SHP77 (cell line): ENCODE measurements around the gene LIFR.

Experiments used
- DNase-seq, 2 experiments: peaks; one replicate each; lab custom pipeline; 2025; lab: John Stamatoyannopoulos, UW

Gene LIFR

DNA sequence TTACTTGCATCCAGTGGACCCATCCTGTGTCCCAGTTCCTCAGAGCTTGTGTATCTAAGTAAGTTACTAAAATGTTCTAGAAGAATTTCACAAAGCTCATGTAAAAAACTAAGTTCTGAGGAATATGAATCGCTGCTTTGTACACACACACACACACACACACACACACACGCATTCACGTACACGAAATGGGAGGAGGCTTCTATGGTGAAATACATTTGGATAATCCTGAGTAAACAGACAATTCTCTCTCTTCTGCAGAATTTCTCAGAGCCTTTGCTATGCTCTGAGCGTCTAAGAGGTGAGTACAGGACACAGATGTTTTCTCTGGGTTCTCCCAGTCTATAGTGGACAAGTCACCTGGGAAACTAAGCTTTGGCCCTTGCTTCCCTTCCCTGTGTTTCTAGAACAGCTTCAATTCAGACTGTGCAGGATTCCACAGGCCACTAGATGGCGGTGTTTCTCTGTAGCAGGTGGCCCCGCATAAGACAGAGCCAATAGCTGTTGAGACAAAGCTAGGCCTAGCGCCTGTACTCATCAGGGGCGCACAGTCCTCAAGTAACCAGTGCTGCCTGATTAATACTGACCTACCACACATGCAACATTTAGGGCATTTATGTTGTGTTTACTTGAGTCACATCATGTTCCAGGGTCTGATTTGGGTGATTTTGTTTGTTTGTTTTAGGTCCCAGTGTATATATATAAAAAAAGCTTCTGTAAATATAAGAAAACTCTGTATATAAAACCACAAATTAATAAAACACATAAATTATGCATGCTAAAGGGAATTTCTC is 114.8 kb downstream of the LIFR start:
- DNase-seq: peak; percentile 97 to 98

DNA sequence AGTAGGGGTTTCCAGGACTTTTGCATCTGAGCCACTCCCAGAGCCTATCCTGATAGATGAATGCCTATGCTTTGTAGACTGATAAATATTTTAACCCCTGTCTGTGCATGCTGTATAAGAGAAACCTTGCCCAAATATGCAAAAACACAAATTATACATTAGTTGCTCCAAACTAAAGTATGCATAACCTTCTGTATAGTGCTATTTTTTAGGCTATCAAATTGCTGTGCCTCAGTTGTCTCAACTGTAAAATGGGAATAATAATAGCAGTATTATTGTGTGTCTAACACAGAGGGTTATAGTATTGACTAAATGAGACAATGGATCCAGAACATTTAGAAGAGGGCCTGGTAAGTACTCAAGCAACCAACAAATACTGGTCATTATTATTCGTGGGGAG is 117.7 kb downstream of the LIFR start:
- DNase-seq: no peak

DNA sequence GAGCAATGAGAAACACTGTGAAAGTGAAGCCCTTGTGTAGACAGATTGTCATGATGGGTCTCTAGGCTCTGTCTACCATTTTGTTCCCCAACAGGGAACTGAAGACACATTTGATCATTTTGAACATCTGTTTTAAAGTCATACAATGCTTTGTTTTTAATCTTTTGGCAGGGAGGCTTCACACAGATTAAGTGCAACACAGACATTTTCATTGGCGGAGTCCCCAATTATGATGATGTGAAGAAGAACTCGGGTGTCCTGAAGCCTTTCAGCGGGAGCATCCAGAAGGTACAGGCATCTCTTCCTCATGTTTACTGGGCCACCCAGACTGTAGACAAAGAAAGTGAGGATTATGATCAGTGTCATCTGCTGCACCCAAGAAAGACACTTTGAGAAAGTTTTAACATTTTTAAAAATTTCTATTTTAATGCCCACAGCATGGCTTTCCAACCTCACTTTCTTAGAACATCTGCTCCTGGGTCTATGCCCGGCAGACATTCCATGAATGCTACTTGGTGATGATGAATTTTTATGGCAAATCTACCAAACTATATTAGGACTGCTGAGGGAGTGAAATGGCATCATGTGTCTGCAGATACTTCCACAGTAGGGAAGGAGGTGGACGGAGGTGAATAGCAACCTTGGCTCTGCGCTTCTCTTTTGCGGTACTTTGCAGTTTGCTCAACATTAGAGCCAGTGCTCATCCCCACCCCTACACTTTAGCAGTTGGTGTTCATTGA is 121.3 kb downstream of the LIFR start:
- DNase-seq: no peak

DNA sequence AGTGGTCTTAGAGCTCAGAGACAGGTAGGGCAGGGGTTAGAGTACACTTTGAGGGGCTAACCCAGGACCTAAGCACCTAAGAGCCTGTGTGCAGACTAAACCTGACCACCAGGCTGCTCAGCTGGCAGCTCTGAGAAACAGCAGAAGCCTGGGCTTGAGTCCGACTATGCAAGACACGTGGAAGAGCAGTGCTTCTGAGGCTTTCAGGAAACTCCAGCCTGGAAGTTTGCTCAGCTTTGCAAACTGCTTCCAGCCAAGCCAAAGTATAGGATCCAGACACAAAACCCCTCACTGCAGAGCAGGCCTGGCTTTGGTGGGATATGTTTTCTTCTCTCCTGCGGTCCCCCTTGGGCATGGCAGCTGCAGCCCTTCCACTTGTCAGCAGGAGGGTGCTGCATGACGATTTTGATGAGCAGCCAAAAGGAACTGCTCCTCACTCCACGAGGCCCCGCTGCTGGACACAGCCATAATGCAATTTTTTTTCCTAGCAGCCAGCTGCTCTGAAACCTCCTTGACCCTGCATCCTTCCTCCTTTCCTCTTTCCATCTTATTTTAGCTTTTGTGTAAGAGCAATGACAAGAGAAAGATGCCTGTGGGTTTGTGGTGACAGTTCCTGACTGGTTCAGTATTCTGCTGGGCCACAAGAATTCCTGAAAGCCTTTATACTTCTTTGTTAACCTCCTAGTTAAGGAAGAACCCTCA is 123.1 kb downstream of the LIFR start:
- DNase-seq: peak in 1 of 2 experiments; percentile 25

DNA sequence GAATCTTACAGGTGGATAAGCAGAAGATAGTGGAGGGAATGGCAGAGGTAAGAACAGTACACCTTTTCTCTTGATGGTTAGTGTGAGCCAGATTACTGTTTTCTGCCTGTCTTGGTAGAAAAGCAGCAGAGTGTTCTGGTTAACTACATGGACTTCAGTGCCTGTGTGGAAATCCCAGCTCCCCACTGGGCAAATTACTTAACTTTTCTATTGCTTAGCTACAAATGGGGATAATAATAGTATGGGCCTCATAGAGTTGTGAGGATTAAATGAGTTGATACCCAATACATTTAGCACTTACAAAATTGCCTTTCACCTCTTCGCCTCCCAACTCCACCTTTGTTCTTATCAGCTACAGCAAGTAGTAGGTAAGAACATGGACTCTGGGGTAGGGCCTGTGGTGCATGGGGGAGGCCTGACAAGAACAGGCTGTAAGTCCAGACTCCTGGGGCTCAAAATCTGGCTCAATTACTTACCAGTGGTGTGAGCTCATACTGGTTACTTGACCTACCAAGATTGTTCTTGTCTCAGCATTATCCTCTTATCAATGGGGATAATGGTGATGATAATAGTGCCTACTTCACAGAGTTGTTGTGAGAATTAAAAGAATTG is 125.1 kb downstream of the LIFR start:
- DNase-seq: no peak

DNA sequence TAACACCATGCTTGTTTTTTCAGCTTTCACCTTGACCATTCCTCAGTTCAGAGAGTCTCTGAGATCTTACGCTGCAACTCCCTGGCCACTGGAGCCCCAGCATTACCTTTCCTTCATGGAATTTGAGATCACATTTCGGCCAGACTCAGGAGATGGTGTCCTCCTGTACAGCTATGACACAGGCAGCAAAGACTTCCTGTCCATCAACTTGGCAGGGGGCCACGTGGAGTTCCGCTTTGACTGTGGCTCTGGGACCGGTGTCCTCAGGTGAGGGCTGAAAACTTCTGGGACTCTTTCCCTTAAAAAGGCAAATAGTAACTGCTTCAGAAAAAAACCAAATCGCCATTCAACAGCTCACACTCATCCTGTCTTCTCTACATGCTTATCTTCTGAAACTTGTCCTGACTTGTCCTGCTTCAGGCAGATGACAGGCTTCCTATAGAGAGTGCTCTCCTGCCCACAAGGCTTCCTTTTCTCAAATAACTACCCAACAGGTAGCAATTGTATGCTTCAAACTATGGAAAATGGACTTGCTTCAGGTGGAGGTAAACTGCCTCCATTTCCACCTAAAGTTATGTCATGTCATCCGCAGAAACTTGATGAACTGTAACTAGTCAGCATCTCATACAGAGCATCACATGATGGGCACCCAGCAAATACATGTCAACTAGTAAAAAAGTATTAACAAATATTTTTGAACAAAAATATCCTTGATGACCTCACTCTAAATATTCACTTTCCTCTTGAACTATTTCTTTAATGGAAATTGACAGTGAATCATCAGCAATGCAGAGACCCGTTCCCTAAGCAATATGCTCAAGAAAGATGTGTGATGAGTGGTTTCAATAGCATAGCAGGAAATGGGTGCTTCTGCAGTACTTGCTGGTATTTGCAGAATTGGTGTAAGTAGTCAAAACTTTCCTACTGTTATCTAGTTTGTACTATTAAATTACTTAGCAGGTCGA is 129.2 kb downstream of the LIFR start:
- DNase-seq: peak in 1 of 2 experiments; percentile 24

DNA sequence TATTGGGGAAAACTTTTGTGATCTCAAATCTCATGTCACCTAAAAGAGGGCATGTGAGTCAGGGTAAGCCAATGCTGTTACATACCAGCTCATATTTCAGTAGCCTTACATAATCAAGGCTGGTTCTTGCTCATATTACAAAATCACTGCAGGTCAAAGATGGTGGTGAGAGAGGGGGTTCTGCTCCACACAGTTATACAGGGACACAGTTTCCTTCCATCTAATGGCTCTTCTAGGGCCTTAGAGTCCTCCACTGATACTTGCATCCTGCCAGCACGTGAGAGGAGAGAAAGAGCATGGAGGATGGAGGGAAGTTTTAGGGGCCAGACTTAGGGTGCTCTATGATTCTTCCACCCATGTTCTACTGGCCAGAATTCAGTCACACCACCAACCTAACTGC is 130.0 kb downstream of the LIFR start:
- no peak for DNase-seq
